ENCODE measurements around the gene NACC1.
"Not testable (repeated sequence)": the region's sequence is repeated elsewhere in the genome, so short reads cannot be mapped to it uniquely, and the experiment has no call there.

The NACC1 gene

GRCh38 chr19:13166151-13166550, 48.1 kb downstream of the NACC1 start:
- not testable (repeated sequence) for DNase-seq

GRCh38 chr19:13169769-13170168, 51.7 kb downstream of the NACC1 start:
- no peak for DNase-seq

GRCh38 chr19:13171146-13171545, 53.1 kb downstream of the NACC1 start:
- DNase-seq, result no peak

- peak; percentile 89 for DNase-seq
Measured at GRCh38 chr19:13172346-13173138, 54.5 kb downstream of the NACC1 start.

- no peak for DNase-seq
Measured at GRCh38 chr19:13173139-13173737, 55.2 kb downstream of the NACC1 start.

GRCh38 chr19:13176345-13176744, 58.3 kb downstream of the NACC1 start:
- DNase-seq, result no peak

- DNase-seq, result not testable (repeated sequence)
Measured at GRCh38 chr19:13177584-13177983, 59.5 kb downstream of the NACC1 start.

GRCh38 chr19:13178291-13178690, 60.2 kb downstream of the NACC1 start:
- not testable (repeated sequence) for DNase-seq

- peak; percentile 45 for DNase-seq
Measured at GRCh38 chr19:13181747-13182388, 63.8 kb downstream of the NACC1 start.

- not testable (repeated sequence) for DNase-seq
Measured at GRCh38 chr19:13184926-13185325, 66.9 kb downstream of the NACC1 start.

GRCh38 chr19:13185763-13186657, 67.9 kb downstream of the NACC1 start:
- not testable (repeated sequence) for DNase-seq

GRCh38 chr19:13186688-13187087, 68.6 kb downstream of the NACC1 start:
- not testable (repeated sequence) for DNase-seq

- DNase-seq, result no peak
Measured at GRCh38 chr19:13187419-13187818, 69.4 kb downstream of the NACC1 start.

- DNase-seq, result no peak
Measured at GRCh38 chr19:13189600-13189999, 71.5 kb downstream of the NACC1 start.
